ENCODE measurements around the gene DPP9. TPM values are rescaled to one million over a fixed set of nuclear protein-coding genes. Genes with fewer than 3 reads are reported as not detected.
A peak's percentile ranks its signal among the peaks of the same experiment; 100 is the strongest.

DPP9 gene
- total RNA-seq, 1 donor from 2014 or later = 48.0 TPM

DNA sequence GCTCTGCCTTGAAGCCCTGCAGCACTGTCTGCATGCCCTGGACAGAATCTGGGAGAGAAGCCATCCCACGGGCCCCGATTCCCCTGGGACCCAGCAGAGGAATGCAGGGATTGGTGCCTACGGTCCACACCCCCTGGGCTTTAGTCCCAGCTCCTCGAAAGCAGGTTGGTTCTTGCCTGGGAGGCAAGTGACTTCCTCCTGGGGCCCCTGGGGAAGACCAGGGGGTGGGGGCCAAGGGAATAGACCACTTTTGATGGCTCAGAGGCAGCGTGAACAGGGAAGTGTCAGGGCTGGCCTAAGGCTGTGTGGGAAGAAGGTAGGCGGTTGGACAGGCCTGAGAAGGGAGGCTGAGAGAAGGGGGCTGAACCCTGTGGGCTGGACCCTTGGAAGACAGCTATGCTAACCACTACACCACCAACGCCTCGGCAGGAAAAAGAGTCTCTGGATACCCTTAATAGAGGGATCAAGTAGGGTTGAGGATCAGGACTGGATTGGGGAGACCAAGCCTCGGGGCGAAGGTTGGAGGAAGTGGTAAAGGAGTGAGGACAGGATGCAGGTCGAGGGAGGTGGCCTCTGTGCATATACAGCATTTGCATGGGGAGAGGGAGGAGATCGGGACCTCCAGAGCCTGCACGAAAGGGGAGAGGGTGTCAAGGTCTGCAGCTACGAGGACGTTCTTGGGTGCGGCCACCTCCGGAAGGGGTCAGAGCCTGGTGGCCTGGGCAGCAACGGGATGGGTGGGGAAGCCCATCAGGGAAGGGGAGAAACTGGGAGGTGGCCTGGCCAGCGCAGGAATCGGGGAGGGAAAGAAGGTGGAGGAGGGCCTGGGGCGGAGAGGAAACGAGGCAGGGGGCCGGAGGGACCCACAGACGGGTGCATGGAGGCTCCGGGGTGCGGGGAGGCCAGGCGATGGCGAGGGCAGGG lies 709 bp downstream of the DPP9 start:
- peaks cover 12% of the 10 kb centered on the region for H3K27me3 Mint-ChIP-seq (ENCODE audit: low read depth)
- peaks cover 6% of the 10 kb centered on the region for H3K9me3 Mint-ChIP-seq
- no peak for DNase-seq (ENCODE audit: low read depth, low spot score)
- H3K4me1 Mint-ChIP-seq = peaks cover 24% of the 10 kb centered on the region
- H3K36me3 Mint-ChIP-seq (ENCODE audit: low read depth) = peaks cover 8% of the 10 kb centered on the region
- H3K27ac Mint-ChIP-seq (ENCODE audit: unreplicated experiment) = peak overlapping the region; percentile 62
- no peak for TF ChIP-seq CTCF (conservative IDR thresholded peaks at IDR 0.05)
- peak overlapping the region; percentile 100 for H3K4me3 Mint-ChIP-seq

GRCh38 chr19:4721196-4721595 lies 2.4 kb downstream of the DPP9 start:
- Mint-ChIP-seq H3K27me3 (ENCODE audit: low read depth) (peaks cover 12% of the 10 kb centered on the region), H3K36me3 (ENCODE audit: low read depth) (peaks cover 8% of the 10 kb centered on the region), H3K9me3 (peaks cover 6% of the 10 kb centered on the region), H3K4me1 (peaks cover 24% of the 10 kb centered on the region), H3K27ac (ENCODE audit: unreplicated experiment) (no peak overlapping the region), H3K4me3 (peak overlapping the region; percentile 100)
- no peak for DNase-seq (ENCODE audit: low read depth, low spot score)
- no peak for TF ChIP-seq CTCF (conservative IDR thresholded peaks at IDR 0.05)

DNA sequence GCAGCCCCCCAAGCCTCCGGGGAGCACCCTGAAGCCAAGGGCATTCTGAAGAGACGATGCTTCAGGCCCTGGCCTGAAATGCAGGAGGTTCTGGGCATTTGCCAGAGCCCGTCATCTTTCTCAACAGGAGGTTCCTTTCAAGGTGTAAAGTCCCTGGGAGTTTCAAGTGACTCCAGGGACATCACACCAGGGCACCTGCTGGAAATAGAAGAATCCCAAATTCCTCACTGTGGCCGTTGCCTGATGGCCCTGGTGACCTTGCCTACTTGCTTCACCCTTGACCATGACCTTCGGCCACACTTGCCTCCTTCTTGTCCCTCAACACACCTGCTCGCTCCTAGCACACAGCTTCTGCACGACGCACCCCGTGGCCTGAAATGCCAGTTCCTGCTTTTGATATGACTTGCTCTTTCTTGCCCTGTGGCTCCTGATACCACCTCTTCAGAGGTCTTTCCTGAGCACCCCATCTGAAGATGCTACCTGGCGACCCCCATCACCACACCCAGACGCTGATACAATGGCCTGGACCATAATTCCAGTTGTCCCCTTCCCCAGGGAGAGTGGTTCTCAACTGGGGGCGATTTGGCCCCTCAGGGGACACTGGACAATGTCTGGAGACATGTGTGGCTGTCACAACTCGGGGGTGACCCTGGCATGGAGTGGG lies 3.5 kb downstream of the DPP9 start:
- no peak overlapping the region for H3K27ac Mint-ChIP-seq (ENCODE audit: unreplicated experiment)

DNA sequence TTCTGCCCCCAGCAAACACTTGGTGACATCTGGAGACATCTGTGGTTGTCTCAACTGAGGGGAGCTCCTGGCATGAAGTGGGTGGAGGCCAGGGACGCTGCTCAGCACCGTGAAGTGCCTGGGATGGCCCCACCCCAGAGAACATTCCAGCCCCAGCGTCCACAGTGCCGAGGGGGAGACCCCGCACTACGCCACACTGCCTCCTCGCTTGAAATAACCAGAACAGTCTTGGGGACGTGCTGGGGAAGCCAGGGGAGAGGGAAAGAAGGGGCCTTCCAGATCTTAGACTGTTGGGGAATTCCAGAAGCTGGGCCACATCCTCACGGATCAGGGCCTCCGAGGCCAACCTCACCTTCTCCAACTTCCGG lies 4.2 kb downstream of the DPP9 start:
- no peak for TF ChIP-seq CTCF (conservative IDR thresholded peaks at IDR 0.05)
- H3K27me3 Mint-ChIP-seq (ENCODE audit: low read depth) = peaks cover 8% of the 10 kb centered on the region
- DNase-seq (ENCODE audit: low read depth, low spot score) = no peak
- H3K4me3 Mint-ChIP-seq = peak overlapping the region; percentile 61
- no peak overlapping the region for H3K27ac Mint-ChIP-seq (ENCODE audit: unreplicated experiment)
- H3K4me1 Mint-ChIP-seq = peaks cover 20% of the 10 kb centered on the region
- H3K36me3 Mint-ChIP-seq (ENCODE audit: low read depth) = peaks cover 8% of the 10 kb centered on the region
- peaks cover 4% of the 10 kb centered on the region for H3K9me3 Mint-ChIP-seq

More for the DNA sequence above, 3.5 kb downstream of the DPP9 start:
- H3K4me1 Mint-ChIP-seq = peaks cover 24% of the 10 kb centered on the region
- peaks cover 6% of the 10 kb centered on the region for H3K9me3 Mint-ChIP-seq
- peaks cover 12% of the 10 kb centered on the region for H3K27me3 Mint-ChIP-seq (ENCODE audit: low read depth)
- peaks cover 8% of the 10 kb centered on the region for H3K36me3 Mint-ChIP-seq (ENCODE audit: low read depth)
- H3K4me3 Mint-ChIP-seq = peak overlapping the region; percentile 100
- no peak for TF ChIP-seq CTCF (conservative IDR thresholded peaks at IDR 0.05)
- DNase-seq (ENCODE audit: low read depth, low spot score) = no peak

DNA sequence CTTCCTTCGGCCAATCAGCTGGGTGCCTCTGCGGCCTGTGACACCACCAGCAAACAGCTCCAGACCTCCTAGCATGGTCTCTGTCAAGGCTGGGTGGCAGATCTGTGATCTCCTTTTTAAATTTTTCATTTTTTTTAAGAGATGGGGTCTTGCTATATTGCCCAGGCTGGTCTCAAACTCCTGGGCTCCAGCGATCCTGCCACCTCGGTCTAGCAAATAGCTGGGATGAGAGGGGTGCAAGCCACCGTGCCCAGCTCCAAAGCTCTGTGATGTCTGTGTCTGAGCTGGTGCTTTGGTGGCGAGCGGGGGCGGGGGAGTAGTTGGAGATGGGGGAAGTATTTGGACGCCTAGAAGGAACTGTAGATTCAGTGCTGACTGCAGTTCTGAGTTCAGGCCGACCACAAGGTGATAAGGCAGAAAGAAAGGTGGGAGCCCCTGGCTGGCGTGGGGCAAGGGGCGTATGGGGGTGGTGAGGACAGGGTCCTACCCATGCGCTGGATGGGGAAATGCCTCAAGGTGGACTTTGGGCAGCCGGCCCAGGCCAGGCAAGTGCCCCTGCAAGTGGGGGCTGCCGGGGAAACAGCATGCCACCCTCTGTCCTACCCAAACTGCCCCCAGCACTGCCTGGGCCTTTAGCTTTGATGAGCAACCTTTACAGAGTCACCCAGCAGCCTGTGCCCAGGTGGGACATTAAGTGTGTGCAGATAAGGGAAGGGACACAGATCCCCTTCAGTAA lies 5.5 kb downstream of the DPP9 start:
- H3K27me3 Mint-ChIP-seq (ENCODE audit: low read depth) = no peaks in the 10 kb centered on the region
- peaks cover 5% of the 10 kb centered on the region for H3K36me3 Mint-ChIP-seq (ENCODE audit: low read depth)

More for the DNA sequence above, 5.5 kb downstream of the DPP9 start:
- DNase-seq (ENCODE audit: low read depth, low spot score) = no peak
- H3K27ac Mint-ChIP-seq (ENCODE audit: unreplicated experiment) = no peak overlapping the region
- TF ChIP-seq CTCF (conservative IDR thresholded peaks at IDR 0.05) = no peak
- H3K9me3 Mint-ChIP-seq = no peaks in the 10 kb centered on the region
- H3K4me3 Mint-ChIP-seq = peak overlapping the region; percentile 24
- H3K4me1 Mint-ChIP-seq = peaks cover 12% of the 10 kb centered on the region
